ENCODE data around the gene PLEKHG2. TPM values are rescaled to one million over a fixed set of nuclear protein-coding genes. Genes with fewer than 3 reads are reported as not detected.
A peak's percentile ranks its signal among the peaks of the same experiment; 100 is the strongest.

The PLEKHG2 gene
- total and polyA plus RNA-seq, 9 of the 15 experiments (the other 6 are each of a cell fraction or from before 2014, with no cell fraction given), result 0.98 to 45.7 (median 9.8) TPM

- no peak for TF ChIP-seq ATF4 (CRISPR knock-in tag; IDR thresholded peaks at IDR 0.05)
- TF ChIP-seq YBX1 (IDR thresholded peaks at IDR 0.05), result no peak
- TF ChIP-seq FOXO4 (CRISPR knock-in tag; IDR thresholded peaks at IDR 0.05), result no peak
- no peak for TF ChIP-seq SP2 (IDR thresholded peaks at IDR 0.05; ENCODE audit: extremely low read depth, low read depth, low read length, poor library complexity, severe bottlenecking)
- TF ChIP-seq MTA2 (IDR thresholded peaks at IDR 0.05; ENCODE audit: low read depth), result no peak
- no peak for TF ChIP-seq PHTF2 (CRISPR knock-in tag; IDR thresholded peaks at IDR 0.05)
- TF ChIP-seq MLX (CRISPR knock-in tag; conservative IDR thresholded peaks at IDR 0.05), result 0 out of 4 replicates have a peak, but pooled peaks of 1 of the 2 experiments have one; percentile 51
- no peak for TF ChIP-seq EHMT2 (IDR thresholded peaks at IDR 0.05)
- no peak for TF ChIP-seq ZC3H4 (CRISPR knock-in tag; IDR thresholded peaks at IDR 0.05; ENCODE audit: borderline replicate concordance)
- peak; percentile 90 for TF ChIP-seq MYC (IDR thresholded peaks at IDR 0.05; ENCODE audit: low read depth, low read length)
- TF ChIP-seq MYC (CRISPR knock-in tag; IDR thresholded peaks at IDR 0.05; ENCODE audit: borderline replicate concordance, low read depth), result no peak
- peak; percentile 52 for TF ChIP-seq BCOR (IDR thresholded peaks at IDR 0.05)
- no peak for TF ChIP-seq TCF7L2 (IDR thresholded peaks at IDR 0.05; ENCODE audit: low read depth, low read length)
- no peak for TF ChIP-seq FOXJ3 (CRISPR knock-in tag; IDR thresholded peaks at IDR 0.05)
- no peak for TF ChIP-seq ZNF184 (CRISPR knock-in tag; IDR thresholded peaks at IDR 0.05)
- peak; percentile 43; the same call in 1 of the 2 replicates for TF ChIP-seq E2F1 (CRISPR knock-in tag; IDR thresholded peaks at IDR 0.05)
- no peak for TF ChIP-seq HMBOX1 (IDR thresholded peaks at IDR 0.05)
- TF ChIP-seq ZNF408 (CRISPR knock-in tag; IDR thresholded peaks at IDR 0.05; ENCODE audit: low read depth), result no peak
- TF ChIP-seq SIN3A (IDR thresholded peaks at IDR 0.05; ENCODE audit: borderline replicate concordance in 2 of 2, control insufficient read depth in 1 of 2, low read depth in 2 of 2, low read length in 2 of 2), result peak in 1 of 2 experiments; percentile 91; a peak in 2 of 4 replicates
- TF ChIP-seq NR0B1 (IDR thresholded peaks at IDR 0.05; ENCODE audit: partially characterized antibody), result no peak
- TF ChIP-seq ZNF79 (CRISPR knock-in tag; IDR thresholded peaks at IDR 0.05; ENCODE audit: low read depth), result no peak
Observed at GRCh38 chr19:39402346-39403300, 9.8 kb upstream of the PLEKHG2 start (continued).
